Prostate gland (tissue), 2 donors: ENCODE measurements around the gene AMPH.

Experiments
- CTCF ChIP-seq, 4 experiments: fragments of 200-600 bp in 2 of 4; fragments of 450-650 bp in 2 of 4; sonication (generic) in 2 of 4; IDR thresholded peaks; 1 replicate in 3 of 4; 2 replicates in 1 of 4; pipeline ENCODE4 v1.5.1; 2016 to 2019; ENCODE audit warnings: antibody characterized with exemption in 4 of 4, mild to moderate bottlenecking in 2 of 4, moderate library complexity in 2 of 4
- POLR2A ChIP-seq: fragments of 450-650 bp; IDR thresholded peaks from one replicate; pipeline ENCODE4 v1.6.1; 2016; ENCODE audit warnings: antibody characterized with exemption, mild to moderate bottlenecking
- POLR2AphosphoS5 ChIP-seq: sonication (generic); formaldehyde crosslinking; IDR thresholded peaks from one replicate; pipeline ENCODE4 v1.6.1; 2017; ENCODE audit warnings: antibody characterized with exemption

GRCh38 chr7:38453826-38454225, 177.3 kb downstream of the AMPH start:
- no peak for TF ChIP-seq CTCF (IDR thresholded peaks at IDR 0.05)
- no peak for TF ChIP-seq POLR2A
- TF ChIP-seq POLR2AphosphoS5 = no peak
